SU-DHL-6 (cell line): Measurements from ENCODE around the gene SLC5A11.
"Not testable (repeated sequence)": the region's sequence is repeated elsewhere in the genome, so short reads cannot be mapped to it uniquely, and the experiment has no call there.

Experiments
- H2AFZ ChIP-seq: fragments of 200-600 bp; sonication (generic); 2 replicates; pipeline ENCODE4 v1.6.1; 2014; ENCODE audit warnings: low read depth, mild to moderate bottlenecking, moderate library complexity, mixed read lengths, antibody characterized with exemption, low read length; ENCODE audit not compliant: severe bottlenecking
- H3F3A ChIP-seq: fragments of 200-600 bp; shearing (Covaris generic); 2 replicates; pipeline ENCODE4 v1.6.0; 2016; ENCODE audit warnings: antibody characterized with exemption, mild to moderate bottlenecking; ENCODE audit not compliant: insufficient read depth
- H3K27ac ChIP-seq: fragments of 200-600 bp; sonication (generic); 2 replicates; pipeline ENCODE4 v1.5.1; 2016; ENCODE audit warnings: low read depth, mild to moderate bottlenecking, low read length, moderate library complexity, mixed read lengths
- H3K27me3 ChIP-seq: fragments of 200-600 bp; sonication (generic), shearing (Covaris generic); 2 replicates; pipeline ENCODE4 v1.6.0; 2014; ENCODE audit warnings: mild to moderate bottlenecking, low read length
- H3K36me3 ChIP-seq: fragments of 200-600 bp; sonication (generic); 2 replicates; pipeline ENCODE4 v1.6.1; 2014; ENCODE audit warnings: mild to moderate bottlenecking, low read length, mixed read lengths
- H3K4me2 ChIP-seq: fragments of 300-600, 200-600 bp; shearing (Covaris generic), sonication (generic); 2 replicates; pipeline ENCODE4 v1.6.0; 2014; ENCODE audit warnings: low read length, low read depth, mild to moderate bottlenecking; ENCODE audit not compliant: poor library complexity, severe bottlenecking
- H3K4me3 ChIP-seq: fragments of 200-600 bp; sonication (generic); 2 replicates; pipeline ENCODE4 v1.5.1; 2014; ENCODE audit warnings: antibody characterized with exemption, low read length, mild to moderate bottlenecking, mixed read lengths; ENCODE audit not compliant: insufficient read depth, poor library complexity, severe bottlenecking
- H3K79me2 ChIP-seq: fragments of 200-600 bp; sonication (generic); 2 replicates; pipeline ENCODE4 v1.6.1; 2014; ENCODE audit warnings: mild to moderate bottlenecking, low read length, moderate library complexity; ENCODE audit not compliant: insufficient read depth
- H3K9ac ChIP-seq: fragments of 200-600 bp; sonication (generic); 2 replicates; pipeline ENCODE4 v1.7.0; 2014; ENCODE audit warnings: mild to moderate bottlenecking, low read length
- H3K9me2 ChIP-seq: fragments of 200-600 bp; sonication (generic); replicated peaks from 2 replicates; pipeline ENCODE4 v1.6.1; 2014; ENCODE audit warnings: low read length; ENCODE audit not compliant: insufficient read depth
- H3K9me3 ChIP-seq: fragments of 200-600 bp; sonication (generic); 2 replicates; pipeline ENCODE4 v1.6.1; 2014; ENCODE audit warnings: low read length, mixed read lengths; ENCODE audit not compliant: insufficient read depth
- H4K20me1 ChIP-seq: fragments of 200-600 bp; sonication (generic); 2 replicates; pipeline ENCODE4 v1.6.1; 2014; ENCODE audit warnings: low read depth, mild to moderate bottlenecking, antibody characterized with exemption, low read length, moderate library complexity, mixed read lengths
- CTCF ChIP-seq: fragments of 200-600 bp; sonication (generic); IDR thresholded peaks from one replicate; pipeline ENCODE4 v1.5.1; 2017; ENCODE audit warnings: antibody characterized with exemption, mild to moderate bottlenecking, low read length, moderate library complexity; ENCODE audit not compliant: insufficient read depth, poor library complexity, severe bottlenecking
- EZH2phosphoT487 ChIP-seq: fragments of 200-600 bp; sonication (generic), shearing (Covaris generic); conservative IDR thresholded peaks from 2 replicates; pipeline ENCODE4 v1.6.1; 2018; ENCODE audit warnings: mild to moderate bottlenecking, antibody characterized with exemption, low read length, moderate library complexity, mixed read lengths

The SLC5A11 gene

GRCh38 chr16:24896439-24896838 lies 50.7 kb downstream of the SLC5A11 start:
- Histone ChIP-seq H3K27ac (no peak overlapping the region), H3K4me2 (no peak overlapping the region), H2AFZ (no peak overlapping the region), H3K4me3 (no peak overlapping the region), H3K9ac (no peak overlapping the region), H3K36me3 (no peaks in the 10 kb centered on the region), H3K27me3 (no peaks in the 10 kb centered on the region), H4K20me1 (no peaks in the 10 kb centered on the region), H3K9me3 (0 out of 2 replicates have a peak, but pooled peaks cover 3% of the 10 kb centered on the region), H3K9me2 (no peaks in the 10 kb centered on the region), H3K79me2 (no peaks in the 10 kb centered on the region), H3F3A (no peaks in the 10 kb centered on the region)
- TF ChIP-seq CTCF = no peak
- no peak for TF ChIP-seq EZH2phosphoT487

- H3K36me3 ChIP-seq, H3K79me2 ChIP-seq, H3K27me3 ChIP-seq, H3F3A ChIP-seq, H3K9me3 ChIP-seq, H3K4me2 ChIP-seq, H3K9ac ChIP-seq, H3K4me3 ChIP-seq, H4K20me1 ChIP-seq, H3K9me2 ChIP-seq, H3K27ac ChIP-seq, H2AFZ ChIP-seq: not testable (repeated sequence)
Measured at GRCh38 chr16:24897522-24897921, 51.8 kb downstream of the SLC5A11 start.

- H3K27ac ChIP-seq = no peak overlapping the region
- H3K27me3 ChIP-seq = no peaks in the 10 kb centered on the region
- H3K9me3 ChIP-seq = 0 out of 2 replicates have a peak, but pooled peaks cover 3% of the 10 kb centered on the region
- H3K9me2 ChIP-seq = no peaks in the 10 kb centered on the region
- no peaks in the 10 kb centered on the region for H3F3A ChIP-seq
- H3K4me2 ChIP-seq = no peak overlapping the region
- H3K36me3 ChIP-seq = no peaks in the 10 kb centered on the region
- H3K4me3 ChIP-seq = no peak overlapping the region
- H3K9ac ChIP-seq = no peak overlapping the region
- TF ChIP-seq CTCF (no peak), EZH2phosphoT487 (no peak)
- H3K79me2 ChIP-seq = no peaks in the 10 kb centered on the region
- H2AFZ ChIP-seq = no peak overlapping the region
- no peaks in the 10 kb centered on the region for H4K20me1 ChIP-seq
Measured at GRCh38 chr16:24900230-24900629, 54.5 kb downstream of the SLC5A11 start.

- H4K20me1 ChIP-seq = no peaks in the 10 kb centered on the region
- H3K4me2 ChIP-seq = no peak overlapping the region
- H3K4me3 ChIP-seq = no peak overlapping the region
- H3K27ac ChIP-seq = no peak overlapping the region
- H3K9ac ChIP-seq = no peak overlapping the region
- H3K9me3 ChIP-seq = no peaks in the 10 kb centered on the region
- no peak overlapping the region for H2AFZ ChIP-seq
- H3K36me3 ChIP-seq = no peaks in the 10 kb centered on the region
- H3K27me3 ChIP-seq = no peaks in the 10 kb centered on the region
- no peaks in the 10 kb centered on the region for H3F3A ChIP-seq
- H3K9me2 ChIP-seq = no peaks in the 10 kb centered on the region
- no peaks in the 10 kb centered on the region for H3K79me2 ChIP-seq
- TF ChIP-seq EZH2phosphoT487 (no peak), CTCF (no peak)
Measured at GRCh38 chr16:24906199-24906808, 60.5 kb downstream of the SLC5A11 start.
